HL-60 (cell line): ENCODE measurements around the gene MRTFA.

Experiments used
- DNase-seq, 2 experiments: peaks; one replicate each; pipeline ENCODE4 v3.0.0-alpha.2; 2010 to 2020; ENCODE audit warnings: low read depth in 1 of 2, low spot score in 1 of 2
- H3K27ac ChIP-seq: fragments of 250-450 bp; sonication (Bioruptor Pico); replicated peaks from 2 replicates; pipeline ENCODE4 v1.5.1; 2020; ENCODE audit warnings: mild to moderate bottlenecking, moderate library complexity
- H3K27me3 ChIP-seq: fragments of 250-450 bp; sonication (Bioruptor Pico); 2 replicates; pipeline ENCODE4 v1.5.1; 2021; ENCODE audit warnings: mild to moderate bottlenecking, moderate library complexity; ENCODE audit not compliant: insufficient read depth, poor library complexity, severe bottlenecking
- H3K4me3 ChIP-seq: replicated peaks from 2 replicates; pipeline ENCODE4 v1.5.1; 2011; ENCODE audit warnings: mild to moderate bottlenecking, control low read depth, low read length; ENCODE audit not compliant: insufficient read depth
- CTCF ChIP-seq: IDR thresholded peaks from one replicate; pipeline ENCODE4 v1.5.1; 2011; ENCODE audit warnings: low read length, control low read depth, inconsistent platforms; ENCODE audit not compliant: insufficient read depth
- GABPA ChIP-seq: IDR thresholded peaks from 2 replicates; pipeline ENCODE4 v1.6.1; 2012; ENCODE audit warnings: low read depth
- POLR2AphosphoS5 ChIP-seq: IDR thresholded peaks from 2 replicates; pipeline ENCODE4 v1.6.1; 2012; ENCODE audit warnings: low read depth
- SPI1 ChIP-seq: IDR thresholded peaks from 2 replicates; pipeline ENCODE4 v1.6.1; 2012; ENCODE audit warnings: low read depth, mild to moderate bottlenecking, borderline replicate concordance
- TF ChIP-seq, protein P1 (sequence below): IDR thresholded peaks from 2 replicates; pipeline ENCODE4 v1.6.1; 2012; ENCODE audit warnings: low read depth; ENCODE audit not compliant: insufficient replicate concordance

MRTFA gene

GRCh38 chr22:40609216-40609615, 27.3 kb downstream of the MRTFA start:
- H3K27ac ChIP-seq = no peak overlapping the region
- TF ChIP-seq CTCF = no peak
- TF ChIP-seq POLR2AphosphoS5 = no peak
- TF ChIP-seq, protein P1, sequence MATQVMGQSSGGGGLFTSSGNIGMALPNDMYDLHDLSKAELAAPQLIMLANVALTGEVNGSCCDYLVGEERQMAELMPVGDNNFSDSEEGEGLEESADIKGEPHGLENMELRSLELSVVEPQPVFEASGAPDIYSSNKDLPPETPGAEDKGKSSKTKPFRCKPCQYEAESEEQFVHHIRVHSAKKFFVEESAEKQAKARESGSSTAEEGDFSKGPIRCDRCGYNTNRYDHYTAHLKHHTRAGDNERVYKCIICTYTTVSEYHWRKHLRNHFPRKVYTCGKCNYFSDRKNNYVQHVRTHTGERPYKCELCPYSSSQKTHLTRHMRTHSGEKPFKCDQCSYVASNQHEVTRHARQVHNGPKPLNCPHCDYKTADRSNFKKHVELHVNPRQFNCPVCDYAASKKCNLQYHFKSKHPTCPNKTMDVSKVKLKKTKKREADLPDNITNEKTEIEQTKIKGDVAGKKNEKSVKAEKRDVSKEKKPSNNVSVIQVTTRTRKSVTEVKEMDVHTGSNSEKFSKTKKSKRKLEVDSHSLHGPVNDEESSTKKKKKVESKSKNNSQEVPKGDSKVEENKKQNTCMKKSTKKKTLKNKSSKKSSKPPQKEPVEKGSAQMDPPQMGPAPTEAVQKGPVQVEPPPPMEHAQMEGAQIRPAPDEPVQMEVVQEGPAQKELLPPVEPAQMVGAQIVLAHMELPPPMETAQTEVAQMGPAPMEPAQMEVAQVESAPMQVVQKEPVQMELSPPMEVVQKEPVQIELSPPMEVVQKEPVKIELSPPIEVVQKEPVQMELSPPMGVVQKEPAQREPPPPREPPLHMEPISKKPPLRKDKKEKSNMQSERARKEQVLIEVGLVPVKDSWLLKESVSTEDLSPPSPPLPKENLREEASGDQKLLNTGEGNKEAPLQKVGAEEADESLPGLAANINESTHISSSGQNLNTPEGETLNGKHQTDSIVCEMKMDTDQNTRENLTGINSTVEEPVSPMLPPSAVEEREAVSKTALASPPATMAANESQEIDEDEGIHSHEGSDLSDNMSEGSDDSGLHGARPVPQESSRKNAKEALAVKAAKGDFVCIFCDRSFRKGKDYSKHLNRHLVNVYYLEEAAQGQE = no peak
- TF ChIP-seq SPI1 = no peak
- no peak for TF ChIP-seq GABPA
- no peak overlapping the region for H3K4me3 ChIP-seq
- no peak for DNase-seq
- H3K27me3 ChIP-seq = no peaks in the 10 kb centered on the region

DNA sequence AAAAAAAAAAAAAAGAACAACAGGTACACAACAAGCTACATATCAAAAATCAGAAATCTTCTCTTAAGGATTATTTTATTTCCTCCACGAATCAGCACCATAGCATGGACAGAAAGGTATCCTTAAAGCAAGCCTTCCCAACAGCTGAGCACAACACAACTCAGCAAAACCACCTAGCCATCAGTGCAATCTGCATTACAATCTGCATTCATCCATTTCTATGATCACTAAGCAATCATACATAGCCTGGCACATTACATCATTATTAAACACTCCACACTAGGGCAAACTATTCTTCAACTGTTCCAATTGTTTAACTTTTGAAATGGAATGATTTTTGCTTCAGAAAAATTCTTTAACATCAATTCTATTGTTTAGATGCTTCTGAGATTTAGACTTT, 29.0 kb downstream of the MRTFA start:
- TF ChIP-seq POLR2AphosphoS5 (no peak), CTCF (no peak), GABPA (no peak), SPI1 (no peak)
- TF ChIP-seq, protein P1 = no peak

GRCh38 chr22:40606306-40606705, 30.2 kb downstream of the MRTFA start:
- Histone ChIP-seq H3K27me3 (no peaks in the 10 kb centered on the region), H3K4me3 (no peak overlapping the region), H3K27ac (no peak overlapping the region)
- DNase-seq = no peak
- TF ChIP-seq SPI1 = no peak
- TF ChIP-seq CTCF = no peak
- no peak for TF ChIP-seq POLR2AphosphoS5
- no peak for TF ChIP-seq GABPA
- TF ChIP-seq, protein P1 = no peak

More for the DNA sequence above, 29.0 kb downstream of the MRTFA start:
- DNase-seq = no peak
- Histone ChIP-seq H3K4me3 (no peak overlapping the region), H3K27ac (no peak overlapping the region), H3K27me3 (no peaks in the 10 kb centered on the region)
